PFSK-1 (cell line): ENCODE measurements around the gene GLIPR1.

ENCODE experiments used
- FOXP2 ChIP-seq: optimal IDR thresholded peaks from 2 replicates; pipeline ENCODE3; 2011; ENCODE audit warnings: borderline replicate concordance, control low read depth, inconsistent platforms; ENCODE audit not compliant: insufficient read depth; ENCODE audit errors: extremely low read length, extremely low read depth
- POLR2AphosphoS5 ChIP-seq: IDR thresholded peaks from 2 replicates; pipeline ENCODE4 v1.6.1; 2012; ENCODE audit warnings: low read depth, mild to moderate bottlenecking, control low read depth, low read length, moderate library complexity
- SIN3A ChIP-seq: IDR thresholded peaks from 2 replicates; pipeline ENCODE4 v1.6.1; 2012; ENCODE audit warnings: mild to moderate bottlenecking, low read length, moderate library complexity, borderline replicate concordance; ENCODE audit not compliant: insufficient read depth
- TAF1 ChIP-seq: IDR thresholded peaks from 2 replicates; pipeline ENCODE4 v1.6.1; 2012; ENCODE audit warnings: low read length, control low read depth, borderline replicate concordance; ENCODE audit not compliant: insufficient read depth
- TF ChIP-seq, protein P1 (sequence below), 2 experiments: IDR thresholded peaks; 2 replicates each; pipeline versions ENCODE4 v1.6.1 to v1.8.0; 2011 to 2012; ENCODE audit warnings: low read depth in 2 of 2, low read length in 2 of 2, control low read depth in 1 of 2, inconsistent platforms in 1 of 2, mild to moderate bottlenecking in 1 of 2, moderate library complexity in 1 of 2; ENCODE audit not compliant: insufficient read depth in 1 of 2

Gene GLIPR1

DNA sequence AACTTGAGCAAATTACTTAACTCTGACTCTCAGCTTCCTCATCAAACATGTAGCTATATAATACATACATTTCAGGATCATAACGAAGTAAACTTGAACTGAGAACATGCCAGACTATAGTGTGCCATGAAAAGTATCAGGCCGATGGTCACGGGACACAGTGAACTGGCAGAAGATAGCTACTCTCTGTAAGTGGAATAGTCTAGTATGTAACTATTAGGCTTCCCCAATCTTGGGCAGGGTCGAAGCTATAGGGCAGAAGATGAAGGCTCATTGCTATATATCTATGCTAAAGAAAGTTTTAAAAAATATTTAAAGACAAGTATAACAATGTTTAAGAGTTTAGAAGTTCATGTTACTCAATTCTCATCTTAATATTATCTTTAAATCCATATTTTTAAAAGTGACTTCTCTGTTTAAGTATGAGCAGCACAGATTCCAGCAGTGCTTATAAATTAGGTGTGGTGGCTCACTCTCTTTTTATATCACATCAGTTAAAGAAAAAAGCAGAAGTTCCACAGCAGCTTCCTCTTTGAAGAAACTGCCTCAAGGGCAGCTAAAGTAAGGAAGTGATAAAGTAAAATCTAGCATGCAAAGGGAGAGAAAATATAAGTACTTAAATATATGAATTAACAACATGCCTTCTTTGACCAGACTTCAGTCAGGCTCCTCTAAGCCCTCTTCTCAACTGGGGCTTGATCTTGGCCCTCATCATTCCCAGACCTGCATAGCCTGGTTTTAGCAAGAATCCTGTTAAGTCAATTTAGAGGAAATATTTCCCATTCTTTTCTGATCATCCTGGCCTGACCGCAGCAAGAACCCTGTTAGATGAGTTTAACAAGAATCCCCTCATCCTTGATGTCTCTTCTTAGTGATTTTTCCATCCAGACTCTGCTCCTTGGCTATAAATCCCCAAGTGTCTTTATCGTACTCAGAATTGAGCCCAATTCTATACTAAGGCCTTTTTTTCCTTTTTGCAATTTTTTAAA, 8.4 kb upstream of the GLIPR1 start:
- TF ChIP-seq TAF1 (no peak), POLR2AphosphoS5 (no peak), SIN3A (no peak), FOXP2 (no peak)
- TF ChIP-seq, protein P1, sequence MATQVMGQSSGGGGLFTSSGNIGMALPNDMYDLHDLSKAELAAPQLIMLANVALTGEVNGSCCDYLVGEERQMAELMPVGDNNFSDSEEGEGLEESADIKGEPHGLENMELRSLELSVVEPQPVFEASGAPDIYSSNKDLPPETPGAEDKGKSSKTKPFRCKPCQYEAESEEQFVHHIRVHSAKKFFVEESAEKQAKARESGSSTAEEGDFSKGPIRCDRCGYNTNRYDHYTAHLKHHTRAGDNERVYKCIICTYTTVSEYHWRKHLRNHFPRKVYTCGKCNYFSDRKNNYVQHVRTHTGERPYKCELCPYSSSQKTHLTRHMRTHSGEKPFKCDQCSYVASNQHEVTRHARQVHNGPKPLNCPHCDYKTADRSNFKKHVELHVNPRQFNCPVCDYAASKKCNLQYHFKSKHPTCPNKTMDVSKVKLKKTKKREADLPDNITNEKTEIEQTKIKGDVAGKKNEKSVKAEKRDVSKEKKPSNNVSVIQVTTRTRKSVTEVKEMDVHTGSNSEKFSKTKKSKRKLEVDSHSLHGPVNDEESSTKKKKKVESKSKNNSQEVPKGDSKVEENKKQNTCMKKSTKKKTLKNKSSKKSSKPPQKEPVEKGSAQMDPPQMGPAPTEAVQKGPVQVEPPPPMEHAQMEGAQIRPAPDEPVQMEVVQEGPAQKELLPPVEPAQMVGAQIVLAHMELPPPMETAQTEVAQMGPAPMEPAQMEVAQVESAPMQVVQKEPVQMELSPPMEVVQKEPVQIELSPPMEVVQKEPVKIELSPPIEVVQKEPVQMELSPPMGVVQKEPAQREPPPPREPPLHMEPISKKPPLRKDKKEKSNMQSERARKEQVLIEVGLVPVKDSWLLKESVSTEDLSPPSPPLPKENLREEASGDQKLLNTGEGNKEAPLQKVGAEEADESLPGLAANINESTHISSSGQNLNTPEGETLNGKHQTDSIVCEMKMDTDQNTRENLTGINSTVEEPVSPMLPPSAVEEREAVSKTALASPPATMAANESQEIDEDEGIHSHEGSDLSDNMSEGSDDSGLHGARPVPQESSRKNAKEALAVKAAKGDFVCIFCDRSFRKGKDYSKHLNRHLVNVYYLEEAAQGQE (IDR thresholded peaks at IDR 0.05; ENCODE audit: insufficient read depth in 1 of 2, low read depth in 2 of 2, low read length in 2 of 2): no peak

DNA sequence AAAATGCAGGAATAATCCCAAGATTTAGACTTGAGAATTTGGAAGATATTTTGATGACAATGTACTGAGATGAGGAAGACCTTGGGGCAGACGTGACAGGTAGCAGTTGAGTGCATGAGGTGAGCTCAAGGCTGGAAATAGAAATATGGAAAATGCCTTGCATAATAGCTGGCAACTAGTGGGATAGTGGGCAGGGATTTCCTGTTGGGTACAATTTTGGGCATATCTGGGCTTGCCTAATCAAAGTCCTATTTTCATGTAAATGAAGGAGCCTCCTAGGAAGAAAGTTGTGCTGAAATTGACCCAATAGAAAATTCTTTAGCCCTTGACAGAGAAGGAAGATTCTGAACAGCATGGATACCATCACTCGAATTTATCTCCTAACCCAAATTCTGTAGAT, 6.4 kb upstream of the GLIPR1 start:
- TF ChIP-seq POLR2AphosphoS5 (no peak), FOXP2 (no peak), SIN3A (no peak), TAF1 (no peak)
- TF ChIP-seq, protein P1 (IDR thresholded peaks at IDR 0.05; ENCODE audit: insufficient read depth in 1 of 2, low read depth in 2 of 2, low read length in 2 of 2): no peak

DNA sequence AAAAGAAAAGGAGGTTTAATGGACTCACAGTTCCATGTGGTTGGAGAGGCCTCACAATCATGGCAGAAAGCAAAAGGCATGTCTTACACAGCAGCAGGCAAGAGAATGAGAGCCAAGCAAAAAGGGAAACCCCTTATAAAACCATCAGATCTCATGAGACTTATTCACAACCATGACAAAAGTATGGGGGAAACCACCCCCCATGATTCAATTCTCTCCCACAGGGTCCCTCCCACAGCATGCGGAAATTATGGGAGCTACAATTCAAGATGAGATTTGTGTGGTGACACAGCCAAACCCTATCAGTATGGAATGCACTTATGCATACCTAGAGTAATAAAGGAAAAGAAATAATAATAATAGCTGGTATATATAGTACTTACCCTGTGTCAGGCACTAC, 4.5 kb upstream of the GLIPR1 start:
- no peak for TF ChIP-seq TAF1
- no peak for TF ChIP-seq SIN3A
- no peak for TF ChIP-seq POLR2AphosphoS5
- TF ChIP-seq FOXP2: no peak
- TF ChIP-seq, protein P1 (IDR thresholded peaks at IDR 0.05; ENCODE audit: insufficient read depth in 1 of 2, low read depth in 2 of 2, low read length in 2 of 2): no peak

DNA sequence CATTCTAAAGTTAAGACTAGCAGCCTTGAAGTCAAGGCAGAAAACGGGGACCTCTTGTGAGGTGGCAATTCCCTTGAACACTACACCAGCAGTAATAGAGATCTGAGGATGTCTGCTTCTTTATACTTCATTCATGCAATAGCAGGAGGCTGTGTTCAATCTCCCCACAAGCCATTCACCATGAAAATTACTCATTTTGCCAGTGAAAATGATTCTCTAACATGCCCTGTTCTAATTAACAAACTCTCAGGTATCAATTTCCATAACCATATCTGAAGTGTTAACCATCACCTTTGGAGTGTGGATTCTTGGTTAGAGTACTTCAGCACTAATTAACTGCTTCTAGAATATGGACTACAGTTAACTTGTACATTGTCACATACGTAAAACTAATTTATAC, 3.4 kb upstream of the GLIPR1 start:
- TF ChIP-seq, protein P1 (IDR thresholded peaks at IDR 0.05; ENCODE audit: insufficient read depth in 1 of 2, low read depth in 2 of 2, low read length in 2 of 2): no peak
- TF ChIP-seq FOXP2: no peak
- TF ChIP-seq SIN3A: no peak
- TF ChIP-seq TAF1: no peak
- no peak for TF ChIP-seq POLR2AphosphoS5
